Omental fat pad (tissue), 4 donors: ENCODE measurements around the gene CLTB. TPM values are rescaled to one million over a fixed set of nuclear protein-coding genes. Genes with fewer than 3 reads are reported as not detected.
"Not testable (repeated sequence)": the region's sequence is repeated elsewhere in the genome, so short reads cannot be mapped to it uniquely, and the experiment has no call there.

ENCODE experiments used
- ATAC-seq: fragments of 150-250 bp; one replicate; pipeline ENCODE4 v1.9.1; 2016; ENCODE audit warnings: mild to moderate bottlenecking, moderate library complexity; ENCODE audit not compliant: low FRiP score
- DNase-seq: peaks from one replicate; pipeline ENCODE4 v3.0.0-alpha.2; 2019; ENCODE audit warnings: low spot score
- CTCF ChIP-seq, 3 donors: fragments of 450-650 bp; IDR thresholded peaks; one replicate each; pipeline ENCODE4 v1.5.1; 2016 to 2017; ENCODE audit warnings: antibody characterized with exemption in 3 of 3, mild to moderate bottlenecking in 3 of 3, moderate library complexity in 2 of 3
- total RNA-seq, 4 donors: library from RNA; depleted of rRNA; stranded (reverse); fragments of >200 nt; gene quantifications; one replicate each; pipeline ENCODE4 v1.1.0, GENCODE V29; 2016

Gene CLTB
- total RNA-seq, 4 donors from 2014 or later, result 119 to 171 (median 128) TPM

GRCh38 chr5:176410486-176411180, 5.7 kb downstream of the CLTB start:
- ATAC-seq, result no peak
- DNase-seq, result no peak
- TF ChIP-seq CTCF (IDR thresholded peaks at IDR 0.05), result no peak

GRCh38 chr5:176409765-176410164, 6.6 kb downstream of the CLTB start:
- no peak for DNase-seq
- ATAC-seq, result no peak

GRCh38 chr5:176408590-176408989, 7.7 kb downstream of the CLTB start:
- TF ChIP-seq CTCF (IDR thresholded peaks at IDR 0.05), result no peak
- no peak for DNase-seq
- ATAC-seq, result no peak

More at GRCh38 chr5:176409765-176410164, 6.6 kb downstream of the CLTB start:
- no peak for TF ChIP-seq CTCF (IDR thresholded peaks at IDR 0.05)

GRCh38 chr5:176408252-176408573, 8.1 kb downstream of the CLTB start:
- ATAC-seq, DNase-seq: not testable (repeated sequence)

- TF ChIP-seq CTCF (IDR thresholded peaks at IDR 0.05), result no peak
- ATAC-seq, result peak; percentile 72
- no peak for DNase-seq
These were observed 8.7 kb downstream of the CLTB start for GRCh38 chr5:176407456-176408251.

- ATAC-seq (no peak), DNase-seq (no peak)
- no peak for TF ChIP-seq CTCF (IDR thresholded peaks at IDR 0.05)
These were observed 9.8 kb downstream of the CLTB start for GRCh38 chr5:176406436-176407052.

- TF ChIP-seq CTCF (IDR thresholded peaks at IDR 0.05), result no peak
- DNase-seq (no peak), ATAC-seq (no peak)
These were observed 10.5 kb downstream of the CLTB start for GRCh38 chr5:176405656-176406435.
